Ramos (cell line): ENCODE results near the gene IVNS1ABP.

ENCODE experiments used
- in situ Hi-C: fragments of 300-500 bp; cut with MboI; formaldehyde crosslinking; loops from one replicate; pipeline ENCODE4 v1.14.3; 2022; ENCODE audit warnings: low sequenced_read_pairs; ENCODE audit not compliant: unreplicated experiment

The IVNS1ABP gene

DNA sequence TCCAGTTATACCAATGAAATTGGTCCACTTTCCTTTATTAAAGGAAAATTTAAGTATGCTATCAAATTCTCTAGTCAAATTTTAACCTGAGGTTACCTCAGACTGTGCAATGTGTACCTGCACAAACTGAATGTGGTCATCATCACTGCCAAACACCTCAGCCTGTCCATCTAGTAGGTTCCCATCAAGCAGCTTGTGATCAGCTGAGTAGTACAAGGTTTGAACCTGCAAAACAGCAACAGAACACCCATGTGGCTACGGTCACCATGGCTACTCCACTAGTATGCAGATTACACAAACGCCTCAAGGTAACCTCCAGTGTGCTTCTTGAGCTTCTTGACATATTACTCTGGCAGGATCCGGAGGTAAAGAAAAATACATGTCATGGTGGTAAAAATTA lies 11.6 kb downstream of the IVNS1ABP start:
- in situ Hi-C loops, result loop anchor here (25.0 kb wide), 1 partner anchor 1032 kb away; no protein-coding TSS in a partner anchor

DNA sequence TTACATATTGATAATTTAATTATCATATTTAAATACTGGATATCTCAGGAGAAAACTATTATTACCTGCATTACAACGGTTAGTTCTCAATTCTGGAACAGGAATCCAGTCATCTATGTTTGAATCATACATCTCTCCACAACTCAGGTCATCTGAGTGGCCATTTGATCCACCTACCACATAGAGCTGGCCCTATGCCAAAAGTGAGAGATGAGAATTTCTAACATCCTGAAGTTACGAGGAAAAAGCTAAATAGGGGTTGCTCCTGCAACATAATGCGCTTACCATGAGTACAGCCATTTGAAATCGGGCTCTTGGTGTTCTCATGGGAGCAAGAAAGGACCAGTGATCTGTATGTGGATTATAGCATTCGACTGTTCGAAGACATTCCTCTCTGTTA lies 16.9 kb downstream of the IVNS1ABP start:
- in situ Hi-C loops, result loop anchor here (25.0 kb wide), 1 partner anchor 1037 kb away; no protein-coding TSS in a partner anchor

DNA sequence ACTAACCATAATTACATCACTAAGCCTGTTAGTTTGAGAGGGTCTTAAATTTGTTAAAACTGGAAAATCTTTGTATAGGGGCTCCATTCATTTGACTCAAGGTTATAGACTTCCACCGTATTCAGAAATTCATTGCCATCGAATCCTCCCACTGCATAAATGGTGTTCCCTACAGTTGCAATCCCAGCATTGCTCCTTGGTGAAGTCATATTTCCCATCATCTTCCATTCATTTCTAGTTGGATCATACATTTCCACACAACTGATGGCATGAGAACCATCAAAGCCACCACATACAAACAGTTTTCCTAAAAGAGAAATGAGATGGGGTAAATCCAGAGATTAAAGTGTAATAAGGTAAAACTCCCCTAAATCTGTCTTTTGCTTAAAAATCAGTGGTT lies 19.1 kb downstream of the IVNS1ABP start:
- in situ Hi-C loops, result no loop called here

DNA sequence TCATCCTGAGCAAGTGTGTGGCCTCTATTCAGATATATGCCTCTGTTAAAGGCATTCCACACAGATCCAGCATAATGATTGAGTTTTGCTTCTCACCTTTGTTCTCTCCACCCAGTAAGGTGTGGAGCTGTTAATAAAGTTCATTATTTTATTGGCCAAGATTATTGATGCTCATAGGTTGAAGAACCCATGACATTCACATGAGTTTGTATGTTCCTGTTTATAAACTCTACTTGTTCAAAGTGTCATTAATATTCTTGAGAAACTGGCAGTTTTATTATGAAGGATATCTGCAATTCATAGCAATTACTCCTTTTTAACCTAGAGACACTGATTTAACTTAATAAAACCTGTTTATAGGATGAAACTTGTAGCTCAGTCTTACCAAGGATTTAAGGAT lies 22.0 kb downstream of the IVNS1ABP start:
- in situ Hi-C loops, result no loop called here

DNA sequence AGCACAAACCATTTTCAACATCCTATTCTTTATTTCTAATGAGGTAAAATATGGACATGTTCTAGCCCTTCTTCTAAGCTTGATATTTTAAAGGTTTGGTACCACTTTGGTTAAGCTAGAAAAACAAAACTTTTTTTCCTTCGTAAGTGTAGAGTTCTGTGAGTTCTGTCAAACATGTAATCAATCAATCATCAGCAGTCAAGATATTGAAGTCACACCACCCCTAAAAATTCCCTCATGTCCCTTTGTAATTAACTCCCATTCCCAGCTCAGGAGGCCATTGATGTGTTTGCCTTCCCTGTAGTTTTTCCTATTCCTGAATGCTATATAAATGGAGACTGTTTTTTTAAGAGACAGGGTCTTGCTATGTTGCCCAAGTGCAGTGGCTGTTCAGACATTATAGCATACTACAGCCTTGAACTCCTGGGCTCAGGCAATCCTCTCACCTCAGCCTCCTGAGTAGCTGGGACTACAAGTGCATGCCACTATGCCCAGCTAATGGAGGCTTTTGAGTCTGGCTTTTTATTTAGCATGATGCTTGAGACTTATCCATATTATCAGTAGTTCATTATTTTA lies 23.0 kb downstream of the IVNS1ABP start:
- in situ Hi-C loops, result no loop called here

DNA sequence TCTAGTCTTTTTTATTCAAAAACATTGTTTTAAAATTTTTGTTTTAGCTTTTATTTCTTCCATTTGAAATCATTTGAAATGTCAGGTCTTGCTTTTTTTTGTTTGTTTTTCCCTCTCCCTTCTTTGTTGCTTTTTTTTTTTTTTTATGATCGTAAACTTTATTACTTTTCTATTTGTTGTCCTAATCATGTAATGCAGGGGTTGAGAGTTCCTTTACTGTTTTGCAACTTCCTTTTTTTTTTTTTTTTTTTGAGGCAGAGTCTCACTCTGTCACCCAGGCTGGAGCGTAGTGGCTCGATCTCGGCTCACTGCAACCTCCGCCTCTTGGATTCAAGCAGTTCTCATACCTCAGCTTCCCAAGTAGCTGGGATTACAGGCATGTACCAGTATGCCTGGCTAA lies 24.8 kb downstream of the IVNS1ABP start:
- in situ Hi-C loops, result no loop called here

DNA sequence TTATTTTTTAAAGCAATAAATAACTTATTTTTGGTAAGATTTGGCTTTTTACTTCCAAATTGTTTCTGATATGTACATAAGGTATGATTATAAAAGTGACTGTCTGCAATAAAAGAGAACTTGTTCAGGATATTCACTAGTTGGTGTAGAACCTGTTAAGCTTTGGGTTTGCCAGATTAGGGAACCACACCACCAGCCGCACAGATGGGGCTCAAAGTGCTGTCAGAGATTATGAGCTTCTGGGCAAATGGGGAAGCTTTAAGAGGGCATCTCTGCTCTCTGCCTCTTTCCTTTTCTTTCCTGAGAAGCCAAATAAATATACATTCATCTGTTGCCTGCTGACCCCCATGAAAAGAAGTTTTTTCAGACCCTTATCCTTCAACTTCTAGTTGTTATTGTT lies 25.4 kb downstream of the IVNS1ABP start:
- in situ Hi-C loops, result no loop called here

DNA sequence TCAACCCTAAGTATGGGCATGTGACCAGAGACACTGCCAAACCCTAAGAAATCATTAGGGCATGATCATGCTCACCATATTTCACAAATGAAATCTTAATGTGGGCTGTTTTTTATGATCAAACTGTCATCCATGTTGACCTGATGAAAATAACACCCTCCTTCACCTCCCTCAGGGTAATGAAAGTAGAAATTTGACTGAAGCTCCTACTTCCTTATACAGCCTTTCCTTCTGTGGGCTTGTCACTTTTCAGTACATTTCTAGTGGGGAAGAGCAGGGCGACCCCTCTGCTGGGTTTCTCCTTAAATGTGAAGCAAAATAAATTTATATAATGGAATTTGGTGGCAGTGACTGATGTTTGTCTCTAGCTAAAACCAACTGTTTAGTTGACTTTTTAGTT lies 25.9 kb downstream of the IVNS1ABP start:
- in situ Hi-C loops, result no loop called here

DNA sequence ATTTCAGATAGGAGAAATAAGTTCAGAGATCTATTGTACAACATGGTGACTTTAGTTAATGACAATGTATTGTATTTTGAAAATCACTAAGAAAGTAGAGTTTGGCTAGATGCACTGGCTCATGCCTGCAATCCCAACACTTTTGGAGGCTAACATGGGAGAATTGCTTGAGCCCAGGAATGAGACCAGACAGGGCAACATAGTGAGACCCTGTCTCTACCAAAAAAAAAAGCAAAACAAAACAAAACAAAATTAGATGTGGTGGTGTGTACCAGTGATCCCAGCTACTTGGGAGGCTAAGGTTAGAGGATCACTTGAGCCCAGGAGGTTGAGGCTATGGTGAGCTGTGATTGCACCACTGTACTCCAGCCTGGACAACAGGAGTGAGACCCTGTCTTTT lies 27.2 kb downstream of the IVNS1ABP start:
- in situ Hi-C loops, result no loop called here

DNA sequence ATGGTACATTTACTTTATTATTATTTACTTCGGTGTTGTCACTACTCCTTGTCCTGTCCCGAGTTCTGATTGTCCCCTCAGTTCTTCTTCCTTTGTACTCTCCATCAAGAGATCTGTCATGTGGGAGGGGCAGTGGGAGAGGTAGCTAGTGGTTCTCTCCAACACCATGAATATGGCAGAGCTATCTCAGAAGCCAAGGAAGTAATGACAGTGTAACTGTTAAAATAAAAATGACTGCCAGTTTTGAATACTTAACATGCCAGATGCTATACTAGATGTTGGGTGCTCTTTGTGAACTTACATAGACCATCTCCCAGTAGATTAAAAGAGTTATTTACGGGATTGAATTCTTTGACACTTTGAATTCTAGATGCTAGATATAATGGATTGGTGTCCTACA lies 28.6 kb downstream of the IVNS1ABP start:
- in situ Hi-C loops, result no loop called here

DNA sequence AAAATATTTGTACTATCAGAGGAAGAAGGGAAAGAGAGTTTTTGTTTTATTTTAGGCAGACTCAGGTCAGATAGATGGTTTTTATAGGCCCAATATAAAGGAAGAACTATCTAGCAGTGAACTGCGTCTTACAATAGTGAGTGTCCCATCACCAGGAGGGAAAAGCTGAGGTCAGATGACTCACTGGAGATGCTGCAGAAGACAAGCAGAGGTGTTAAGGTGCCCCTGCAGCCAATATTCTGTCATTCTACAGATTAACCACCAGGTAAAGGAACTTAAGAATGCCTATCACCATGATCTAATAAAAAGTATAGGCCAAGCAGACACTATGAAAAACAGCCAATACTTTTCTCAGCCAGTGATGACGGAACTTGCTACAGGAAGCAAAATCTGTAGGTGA lies 29.6 kb downstream of the IVNS1ABP start:
- in situ Hi-C loops, result no loop called here

DNA sequence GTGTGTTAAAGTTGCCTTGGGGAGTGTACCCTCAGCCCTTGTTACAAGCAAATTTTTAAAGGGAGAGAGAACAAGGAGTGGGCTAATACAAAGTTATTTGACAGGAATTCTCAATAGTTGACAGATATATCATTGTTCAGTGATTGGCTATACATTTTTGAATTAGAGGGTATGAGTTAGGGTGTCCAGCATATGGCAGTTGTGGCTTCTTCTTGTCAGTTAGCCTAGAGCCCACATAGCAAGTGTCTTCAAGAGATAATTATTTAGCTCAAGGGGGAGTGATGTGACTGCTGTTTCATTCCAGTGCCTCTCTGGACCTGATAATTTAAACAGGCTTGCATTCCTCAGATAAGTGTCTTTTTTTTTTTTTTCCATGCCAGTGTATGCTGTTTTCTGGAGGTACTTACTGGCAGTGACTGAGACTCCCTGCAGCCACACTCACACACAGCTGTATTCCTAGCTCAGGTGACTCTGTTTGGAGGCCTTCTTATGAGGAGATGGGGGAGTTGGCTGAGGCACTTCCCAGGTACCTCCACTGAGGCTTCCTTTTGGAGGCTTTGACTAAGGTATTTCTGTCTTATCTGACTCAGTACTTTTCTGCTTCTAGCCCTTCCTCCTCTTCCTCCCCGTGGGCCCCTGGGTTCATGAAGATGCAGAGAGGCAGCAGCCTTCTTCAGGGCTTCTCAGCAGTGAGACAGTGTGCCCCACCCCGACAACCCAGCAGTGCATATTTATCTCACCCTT lies 32.3 kb downstream of the IVNS1ABP start:
- in situ Hi-C loops, result no loop called here

DNA sequence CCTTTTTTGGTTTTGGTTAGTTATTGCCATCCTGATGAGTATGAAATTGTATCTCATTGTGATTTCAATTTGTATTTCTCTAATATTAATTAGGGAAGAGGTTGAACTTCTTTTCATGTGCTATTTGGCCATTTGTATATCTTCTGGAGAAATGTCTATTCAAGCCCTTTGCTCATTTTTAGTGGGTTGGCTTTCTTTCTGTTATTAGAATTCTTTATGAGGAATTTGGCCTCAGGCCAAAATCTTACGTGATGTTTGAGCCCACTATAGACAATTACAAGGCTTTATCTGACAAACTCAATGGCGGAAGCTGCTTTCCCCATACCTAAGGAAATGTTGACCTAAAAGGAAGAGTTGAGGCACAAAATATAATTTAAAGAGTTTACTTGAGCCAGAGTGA lies 32.9 kb downstream of the IVNS1ABP start:
- in situ Hi-C loops, result no loop called here

DNA sequence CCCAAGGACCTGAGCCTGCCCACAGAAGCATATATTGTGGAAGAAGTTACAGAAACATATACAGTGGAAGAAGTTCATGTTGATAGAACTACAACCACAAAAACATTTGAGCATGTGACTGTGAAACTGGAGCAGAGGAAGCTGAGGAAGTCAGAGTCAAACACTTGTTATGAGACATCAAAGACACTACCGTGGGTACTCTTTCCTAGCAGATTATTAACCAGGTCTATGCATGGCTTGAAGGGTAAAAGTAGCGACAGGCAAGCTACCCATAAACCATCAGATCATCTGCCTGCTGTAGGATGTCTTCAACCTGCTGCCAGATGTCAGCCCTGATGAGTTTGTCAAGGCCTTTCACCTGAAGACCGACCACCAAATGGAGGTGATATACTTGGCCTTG lies 35.8 kb downstream of the IVNS1ABP start:
- in situ Hi-C loops, result no loop called here

DNA sequence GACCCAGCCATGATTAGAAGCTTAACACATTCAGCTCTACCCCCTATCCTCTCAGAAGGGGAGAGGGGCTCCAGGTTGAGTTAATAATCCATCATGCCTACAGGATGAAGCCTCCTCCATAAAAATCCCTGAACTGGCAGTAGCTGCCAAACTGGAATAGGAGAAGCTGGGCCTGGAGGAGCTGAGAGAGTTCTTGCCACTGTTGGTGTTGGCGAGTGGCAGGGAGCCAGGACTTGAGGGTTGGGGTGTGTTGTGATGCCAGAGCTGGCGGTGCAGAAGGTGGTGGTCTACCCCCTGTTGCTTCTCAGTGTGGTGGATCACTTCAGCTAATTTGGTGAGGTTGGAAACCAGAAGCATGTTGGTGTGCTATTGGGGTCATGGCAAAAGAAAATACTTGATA lies 36.5 kb downstream of the IVNS1ABP start:
- in situ Hi-C loops, result no loop called here

DNA sequence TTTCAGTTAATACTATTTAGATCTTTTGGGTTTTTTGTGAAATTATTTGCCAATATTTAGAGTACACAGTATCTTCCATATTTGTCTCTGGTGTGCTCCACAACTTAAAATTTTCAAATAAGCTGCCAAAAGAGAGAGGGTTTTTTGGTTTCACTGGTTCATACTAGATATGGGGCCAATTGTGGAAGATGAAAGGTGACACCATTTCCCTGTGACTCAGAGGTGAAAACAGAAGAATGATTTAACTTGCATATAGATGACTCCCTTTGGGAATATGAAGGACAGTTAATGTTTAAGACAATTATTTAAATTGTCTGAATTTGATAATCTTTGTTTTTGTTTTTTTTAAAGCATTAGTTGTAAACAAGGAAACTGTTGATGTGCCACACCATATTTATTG lies 37.5 kb downstream of the IVNS1ABP start:
- in situ Hi-C loops, result no loop called here

DNA sequence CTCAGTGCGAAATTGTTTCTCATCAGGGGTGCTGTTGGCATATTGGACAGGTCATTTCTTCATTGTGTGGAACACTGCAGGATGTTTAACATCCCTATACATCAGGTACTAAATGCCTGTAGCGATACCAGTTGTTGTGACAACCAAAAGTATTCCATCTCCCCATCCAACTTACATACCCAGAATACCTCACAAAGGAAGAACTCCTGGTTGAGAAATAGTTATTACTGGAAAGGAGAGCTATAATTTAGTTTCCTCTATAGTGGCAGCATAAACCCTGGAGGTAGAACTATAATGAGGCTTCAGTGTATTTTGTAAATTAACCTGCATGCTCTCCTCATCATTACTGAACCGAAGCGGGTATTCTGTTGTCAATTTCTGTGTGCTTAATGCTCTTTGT lies 45.1 kb downstream of the IVNS1ABP start:
- in situ Hi-C loops, result no loop called here

DNA sequence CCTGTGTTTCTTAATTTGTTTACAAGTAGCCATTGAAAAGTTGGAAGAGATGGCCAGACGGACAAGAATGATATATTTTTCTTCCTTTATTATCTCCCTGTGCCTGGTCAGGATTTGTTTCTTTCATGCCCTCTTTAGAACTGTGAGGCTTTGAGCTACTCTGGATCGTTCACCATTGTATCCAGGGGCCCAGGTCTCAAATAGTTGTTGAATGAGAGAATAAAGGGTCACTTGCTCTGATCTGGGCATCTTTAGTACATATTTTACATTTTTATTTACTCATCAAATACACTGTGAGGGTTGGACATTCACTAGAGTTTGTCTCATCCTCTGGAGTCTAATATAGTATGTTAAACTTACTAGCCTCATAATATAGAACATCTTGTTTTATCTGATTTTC lies 48.7 kb downstream of the IVNS1ABP start:
- in situ Hi-C loops, result no loop called here

DNA sequence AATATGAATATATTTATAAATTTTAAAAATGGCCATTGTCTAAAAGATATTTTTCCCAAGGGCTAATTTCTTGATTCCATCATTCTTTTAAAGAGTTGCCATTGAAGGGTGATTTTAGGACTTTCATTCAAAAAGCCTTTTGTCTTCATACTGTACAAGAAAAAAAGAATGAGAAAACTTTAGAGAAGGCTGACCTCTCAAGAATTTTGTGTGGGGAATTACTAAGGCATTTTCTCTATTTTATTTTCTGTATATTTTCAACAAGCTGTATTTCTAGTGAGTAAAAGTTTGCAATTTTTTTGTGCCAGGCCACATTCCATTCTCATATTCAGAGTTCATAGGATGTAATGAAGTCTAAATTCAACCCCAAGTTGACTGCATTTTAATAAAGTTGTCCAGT lies 49.3 kb downstream of the IVNS1ABP start:
- in situ Hi-C loops, result no loop called here

DNA sequence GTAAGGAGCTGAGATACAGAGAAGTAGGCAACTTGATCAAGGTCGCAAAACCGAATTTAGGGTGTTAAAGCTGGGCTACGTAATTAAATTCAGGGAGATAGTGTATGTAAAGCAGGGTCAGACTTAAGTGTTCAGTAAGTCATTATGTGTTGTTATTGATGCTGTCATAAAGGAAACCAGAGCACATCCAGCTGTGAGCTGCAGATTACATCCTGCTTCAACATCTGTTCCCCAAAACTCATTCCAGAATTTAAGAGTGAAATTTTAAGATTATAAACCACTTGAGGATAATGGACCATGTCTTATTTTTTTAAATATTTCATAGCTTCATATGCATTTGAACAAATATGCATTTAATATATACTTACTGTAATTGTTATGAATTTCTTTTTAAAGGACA lies 49.7 kb downstream of the IVNS1ABP start:
- in situ Hi-C loops, result no loop called here

DNA sequence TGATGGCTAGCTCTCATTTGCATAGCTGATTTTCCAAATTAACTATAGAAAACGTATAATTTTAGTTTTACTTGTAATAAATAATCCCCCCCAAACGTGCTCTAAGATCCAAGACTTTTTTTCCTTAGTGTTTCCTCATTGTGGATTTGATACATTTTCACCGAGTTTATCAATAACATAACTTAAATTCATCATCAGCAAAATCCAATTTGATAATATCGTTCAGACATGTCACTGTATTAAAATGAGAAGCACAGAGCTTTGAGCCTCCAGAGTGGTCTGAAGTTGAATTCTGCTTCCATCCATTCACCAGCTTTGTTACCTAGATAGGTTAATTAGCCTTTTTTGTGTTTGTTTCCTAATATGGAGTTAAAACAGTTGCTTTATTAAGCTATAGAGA lies 51.7 kb downstream of the IVNS1ABP start:
- in situ Hi-C loops, result no loop called here

DNA sequence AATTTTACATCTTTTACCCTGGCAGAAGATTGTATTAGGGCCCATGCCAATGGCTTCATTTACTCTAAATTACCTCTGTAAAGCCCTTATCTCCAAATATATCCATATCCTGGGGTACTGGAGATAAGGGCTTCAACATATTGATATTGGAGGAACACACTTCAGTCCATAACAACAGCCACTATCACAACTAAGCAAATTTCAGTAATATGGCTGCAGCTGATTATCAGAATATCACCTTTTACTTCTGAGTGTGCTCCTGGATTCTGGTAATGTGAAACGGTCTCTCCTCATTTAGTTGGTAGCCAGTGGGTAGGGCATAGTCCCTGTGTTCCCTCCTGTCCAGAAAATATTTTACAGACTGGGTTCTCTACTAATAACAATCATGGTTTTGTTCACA lies 53.3 kb downstream of the IVNS1ABP start:
- in situ Hi-C loops, result no loop called here
